Suprapubic skin (tissue), 3 donors: ENCODE results near the gene ANKS1A.

Experiments used
- CTCF ChIP-seq, 2 donors: fragments of 200-600 bp in 1 of 2; fragments of 450-650 bp in 1 of 2; sonication (generic) in 1 of 2; IDR thresholded peaks; one replicate each; pipeline ENCODE4 v1.5.1; 2016 to 2019; ENCODE audit warnings: antibody characterized with exemption in 2 of 2, mild to moderate bottlenecking in 1 of 2, moderate library complexity in 1 of 2
- POLR2A ChIP-seq, 2 donors: fragments of 450-650 bp; IDR thresholded peaks; one replicate each; pipeline ENCODE4 v1.6.1; 2017; ENCODE audit warnings: antibody characterized with exemption in 2 of 2, mild to moderate bottlenecking in 2 of 2, moderate library complexity in 2 of 2

- no peak for TF ChIP-seq CTCF (IDR thresholded peaks at IDR 0.05)
- no peak for TF ChIP-seq POLR2A (IDR thresholded peaks at IDR 0.05)
Measured at GRCh38 chr6:35013701-35014100, 124.6 kb downstream of the ANKS1A start.
